Head of caudate nucleus (tissue), 42 donors: ENCODE results near the gene ZNF771.
A peak's percentile ranks its signal among the peaks of the same experiment; 100 is the strongest.

ENCODE experiments used
- DNase-seq, 42 donors: peaks; one replicate each; pipeline versions ENCODE4 v3.0.0 to v3.0.0-alpha.2; 2020 to 2021; ENCODE audit warnings: mixed read lengths in 7 of 42
- intact Hi-C: fragments of 100-400 bp; cut with DNase I; formaldehyde crosslinking; loops from one replicate; pipeline ENCODE4 v1.15.0; 2022

The ZNF771 gene

DNA sequence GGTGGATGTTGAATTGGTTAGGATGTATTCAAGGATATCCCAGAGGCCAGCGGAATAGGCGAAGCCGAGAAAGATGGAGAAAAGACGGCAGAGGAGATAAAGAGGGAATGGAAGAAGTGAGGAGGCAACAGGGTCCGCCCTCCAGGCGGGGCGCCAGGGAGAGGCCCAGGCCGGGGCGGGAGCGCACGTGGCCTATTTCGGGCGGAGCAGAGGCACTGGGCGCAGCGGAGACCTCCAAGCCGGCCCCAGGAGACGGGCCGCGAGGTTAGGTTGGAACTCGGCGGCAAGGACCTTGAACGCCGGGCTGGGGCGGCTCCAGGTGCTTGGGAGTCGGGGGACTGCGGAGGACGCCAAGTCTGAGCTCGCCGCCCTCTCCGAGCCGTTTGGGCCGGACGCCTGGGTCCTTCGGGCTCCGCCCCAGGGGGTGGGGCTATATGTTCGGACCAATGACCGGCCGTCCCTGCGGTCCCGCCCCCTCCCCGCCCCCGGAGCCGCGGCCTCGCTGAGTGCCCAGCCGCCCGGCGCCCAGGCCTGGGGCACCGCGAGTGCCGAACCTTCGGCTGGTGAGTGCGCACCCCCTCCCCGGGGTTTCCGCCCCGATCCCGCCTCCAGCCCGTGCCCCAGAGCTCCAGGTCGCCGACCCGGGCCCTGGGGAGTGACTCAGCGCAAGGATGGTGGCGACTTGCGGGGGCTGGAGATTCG, at the start of gene ZNF771:
Gene ZNF771 (plus strand): TSS at position 505 of the 702 bp plus-strand sequence. CDS start 448 bp downstream, outside the sequence.
- DNase-seq, result peak; percentile 86 to 97 (median 94)
- intact Hi-C loops, result loop anchor here (5.0 kb wide), 1 partner anchor 50 kb away; the partner anchor contains the start of gene CD2BP2

DNA sequence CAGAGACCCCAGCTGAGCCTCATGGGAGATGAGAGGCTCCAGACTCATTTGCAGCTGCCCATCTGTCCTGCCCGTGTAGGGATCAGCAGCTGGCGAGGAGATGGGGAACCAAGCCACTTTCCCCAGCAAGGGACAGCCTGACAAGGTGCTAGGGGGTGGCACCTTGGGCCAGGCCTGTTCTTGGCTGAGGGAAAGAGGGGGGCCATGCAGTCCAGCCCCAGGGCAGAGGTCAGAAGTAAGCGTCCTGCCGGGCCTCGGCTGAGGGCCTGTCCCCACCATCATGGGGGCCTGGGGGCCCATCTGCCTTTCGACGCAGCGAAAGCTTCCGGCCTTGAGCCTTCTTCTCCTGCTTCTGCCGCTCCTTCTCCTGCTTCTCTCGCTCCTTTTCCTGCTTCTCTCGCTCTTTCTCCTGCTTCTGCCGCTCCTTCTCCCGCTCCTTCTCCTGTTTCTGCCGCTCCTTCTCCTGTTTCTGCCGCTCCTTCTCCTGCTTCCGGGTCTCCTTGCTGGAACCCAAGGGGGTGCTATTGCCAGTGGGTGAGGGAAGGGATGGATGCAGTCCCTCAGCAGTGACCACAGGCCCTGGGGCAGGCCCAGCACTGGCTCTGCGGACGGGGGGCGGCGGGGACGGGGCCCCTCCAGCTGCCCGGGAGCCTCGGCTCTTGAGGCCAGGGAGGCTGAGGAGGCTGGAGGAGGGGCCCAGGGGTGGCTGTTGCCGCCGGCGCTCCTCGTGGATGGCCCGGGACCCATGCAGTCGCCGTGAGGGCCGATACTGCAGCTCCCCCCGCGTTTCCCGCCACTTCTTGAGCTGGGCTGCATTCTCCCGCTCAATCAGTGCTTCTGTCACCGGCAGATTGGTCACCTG, 49.5 kb upstream of the ZNF771 start:
- DNase-seq, result no peak
- intact Hi-C loops, result loop anchor here (5.0 kb wide), 1 partner anchor 49 kb away; the partner anchor contains the start of gene ZNF771

DNA sequence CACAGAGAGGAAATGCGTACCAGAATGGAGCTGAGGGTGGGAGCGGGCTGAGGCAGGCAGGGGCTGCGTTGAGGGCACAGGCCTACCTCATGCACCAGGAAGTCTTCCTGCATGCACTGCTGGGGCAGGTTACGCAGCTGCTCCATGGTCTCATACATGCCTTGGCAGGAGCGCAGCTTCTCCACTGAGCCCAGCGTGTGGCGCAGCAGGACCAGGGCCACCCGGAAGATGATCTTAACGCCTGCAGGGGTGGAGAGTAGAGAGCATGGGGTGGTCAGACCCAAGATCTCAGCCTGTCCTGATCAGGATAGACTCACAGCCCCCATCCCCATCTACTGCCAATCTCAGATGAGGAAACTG, 48.8 kb upstream of the ZNF771 start:
- no peak for DNase-seq
- intact Hi-C loops, result loop anchor here (5.0 kb wide), 1 partner anchor 49 kb away; the partner anchor contains the start of gene ZNF771

DNA sequence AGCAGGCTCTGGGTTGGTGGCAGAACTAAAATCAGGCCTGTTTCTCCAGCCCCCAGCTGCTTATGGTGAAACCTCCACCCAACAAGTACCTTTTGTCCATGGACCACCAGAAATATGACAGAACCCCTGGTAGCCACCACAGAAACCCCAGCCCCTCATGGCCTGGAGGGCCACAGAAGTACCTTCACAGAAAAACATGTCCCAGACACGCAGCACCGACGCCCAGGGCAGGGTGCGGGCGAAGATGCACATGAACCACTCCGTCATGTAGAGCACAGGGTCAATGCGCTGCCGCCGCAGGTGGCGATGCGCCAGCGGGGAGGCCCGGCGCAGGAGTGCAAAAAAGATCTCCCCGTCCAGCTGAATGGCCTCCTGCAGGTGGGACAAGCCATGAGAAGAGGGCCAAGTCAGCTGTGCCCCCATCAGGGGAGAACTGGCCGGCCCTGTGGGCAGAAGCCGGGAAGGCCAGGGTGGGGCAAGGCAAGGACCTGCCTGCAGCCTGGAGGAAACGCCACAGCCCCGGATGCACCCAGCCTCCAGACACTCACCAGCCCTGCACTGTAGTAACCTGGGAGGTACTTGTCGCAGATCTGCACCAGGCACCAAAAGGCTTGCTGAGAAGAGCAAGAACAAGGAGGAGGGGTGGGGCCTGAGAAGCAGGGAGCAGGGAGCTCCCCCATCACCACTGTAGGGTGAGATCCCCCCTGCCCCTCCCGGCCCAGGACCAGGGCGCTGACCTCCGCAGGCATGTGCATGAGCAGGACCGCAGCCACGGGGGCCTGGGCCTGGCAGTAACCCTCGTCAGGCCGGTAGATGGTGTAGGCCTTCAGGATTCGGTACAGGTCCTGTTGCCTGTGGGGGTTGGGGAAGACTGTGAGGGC, 48.2 kb upstream of the ZNF771 start:
- intact Hi-C loops, result loop anchor here (5.0 kb wide), 1 partner anchor 48 kb away; the partner anchor contains the start of gene ZNF771
- DNase-seq, result no peak

DNA sequence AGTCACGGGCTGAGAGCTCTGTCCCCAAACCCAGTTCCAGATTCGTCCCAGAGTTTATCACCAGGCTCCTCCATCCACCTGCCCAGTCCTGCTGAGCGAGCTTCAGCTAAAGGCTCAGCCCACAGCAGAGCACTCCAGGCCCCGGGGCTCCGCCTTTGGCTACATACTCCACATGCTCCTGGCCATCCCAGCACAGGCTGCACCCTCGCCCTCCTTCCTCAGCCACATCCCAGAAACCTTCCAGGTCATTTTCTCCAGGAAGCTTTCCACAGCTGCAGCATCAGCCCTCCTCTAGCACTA, 47.6 kb upstream of the ZNF771 start:
- DNase-seq, result no peak
- intact Hi-C loops, result loop anchor here (5.0 kb wide), 1 partner anchor 47 kb away; the partner anchor contains the start of gene ZNF771

DNA sequence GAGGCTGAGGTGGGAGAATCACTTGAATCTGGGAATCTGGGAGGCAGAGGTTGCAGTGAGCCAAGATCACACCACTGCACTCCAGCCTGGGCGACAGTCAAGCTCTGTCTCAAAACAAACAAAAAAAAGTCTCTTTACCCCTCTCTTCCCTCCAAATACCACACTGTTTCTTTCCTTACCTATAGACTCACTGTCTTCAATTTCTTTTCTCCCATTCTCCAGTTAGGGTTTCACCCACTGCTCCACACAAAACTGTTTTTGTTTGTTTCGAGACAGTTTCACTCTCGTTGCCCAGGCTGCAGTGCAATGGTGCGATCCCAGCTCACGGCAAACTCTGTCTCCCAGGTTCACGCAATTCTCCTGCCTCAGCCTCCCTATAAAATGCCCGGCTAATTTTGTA, 46.2 kb upstream of the ZNF771 start:
- intact Hi-C loops, result no loop called here
- no peak for DNase-seq

DNA sequence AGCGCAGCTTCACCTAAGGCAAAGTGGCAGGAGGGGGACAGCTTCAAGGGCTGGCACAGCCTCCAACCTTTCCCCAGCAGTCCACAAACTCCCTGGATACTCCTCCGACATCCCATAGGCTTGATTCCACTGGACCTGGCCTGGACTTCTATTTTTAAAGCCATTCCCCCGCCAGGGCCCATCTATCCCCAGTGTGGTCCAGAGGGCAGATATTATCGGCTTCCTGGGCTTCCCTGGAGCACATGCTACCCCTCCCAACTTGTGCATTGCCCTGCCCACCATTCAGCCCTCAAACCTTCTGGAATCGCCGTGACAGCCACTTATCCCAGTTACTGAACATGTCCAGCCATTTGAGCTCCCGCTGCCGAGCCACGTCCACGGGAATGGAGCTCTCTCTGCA, 42.2 kb upstream of the ZNF771 start:
- no peak for DNase-seq
- intact Hi-C loops, result no loop called here

DNA sequence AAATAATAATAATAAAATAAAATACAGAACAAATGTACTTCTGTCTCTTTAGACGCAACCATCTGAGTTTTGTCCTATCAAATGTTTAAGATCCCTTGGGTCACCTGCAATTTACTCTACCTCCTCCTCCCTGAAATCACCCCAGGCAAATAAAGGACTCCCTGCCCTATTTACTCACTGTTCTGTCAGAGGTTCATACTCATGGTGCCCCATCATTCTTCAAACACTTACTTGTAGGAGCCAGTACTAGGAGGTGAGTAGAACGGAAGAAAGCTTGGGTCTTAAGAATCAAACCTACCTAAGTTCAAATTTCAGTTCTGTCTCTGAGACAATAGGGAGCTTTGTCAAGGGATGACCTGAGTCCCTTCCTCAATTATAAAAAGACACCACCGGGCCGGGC, 40.9 kb upstream of the ZNF771 start:
- intact Hi-C loops, result no loop called here
- DNase-seq, result no peak

DNA sequence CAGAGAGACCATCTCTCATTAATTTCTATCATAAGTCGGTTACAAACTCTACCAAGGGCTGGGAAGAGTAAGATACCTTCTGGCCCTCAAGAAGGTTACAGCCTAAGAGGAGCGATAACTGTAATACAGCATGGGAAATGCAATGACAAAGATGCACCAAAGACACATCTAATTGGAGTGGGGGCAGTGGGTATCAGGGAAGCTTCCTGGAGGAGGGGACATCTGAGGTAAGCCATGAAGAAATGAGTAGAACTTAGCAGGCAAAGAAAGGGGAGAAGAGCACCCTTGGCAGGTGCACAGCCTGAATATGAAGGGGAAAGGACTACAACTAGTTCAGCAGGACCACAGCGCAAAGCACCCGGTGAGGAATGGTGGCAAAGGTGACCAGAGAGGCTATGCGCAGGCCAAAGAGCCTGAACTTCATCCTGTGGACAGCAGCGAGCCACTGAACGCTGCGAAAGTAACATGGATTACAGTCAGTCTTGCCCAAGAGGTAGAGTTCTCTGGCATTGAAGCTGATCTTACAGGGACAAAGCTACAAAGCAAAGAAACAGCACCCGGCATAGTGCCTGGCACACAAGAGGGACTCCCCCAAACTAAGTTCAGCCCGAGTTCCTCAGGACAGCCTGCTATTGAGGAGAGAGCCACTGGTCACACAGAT, 39.9 kb upstream of the ZNF771 start:
- intact Hi-C loops, result no loop called here
- DNase-seq, result no peak

DNA sequence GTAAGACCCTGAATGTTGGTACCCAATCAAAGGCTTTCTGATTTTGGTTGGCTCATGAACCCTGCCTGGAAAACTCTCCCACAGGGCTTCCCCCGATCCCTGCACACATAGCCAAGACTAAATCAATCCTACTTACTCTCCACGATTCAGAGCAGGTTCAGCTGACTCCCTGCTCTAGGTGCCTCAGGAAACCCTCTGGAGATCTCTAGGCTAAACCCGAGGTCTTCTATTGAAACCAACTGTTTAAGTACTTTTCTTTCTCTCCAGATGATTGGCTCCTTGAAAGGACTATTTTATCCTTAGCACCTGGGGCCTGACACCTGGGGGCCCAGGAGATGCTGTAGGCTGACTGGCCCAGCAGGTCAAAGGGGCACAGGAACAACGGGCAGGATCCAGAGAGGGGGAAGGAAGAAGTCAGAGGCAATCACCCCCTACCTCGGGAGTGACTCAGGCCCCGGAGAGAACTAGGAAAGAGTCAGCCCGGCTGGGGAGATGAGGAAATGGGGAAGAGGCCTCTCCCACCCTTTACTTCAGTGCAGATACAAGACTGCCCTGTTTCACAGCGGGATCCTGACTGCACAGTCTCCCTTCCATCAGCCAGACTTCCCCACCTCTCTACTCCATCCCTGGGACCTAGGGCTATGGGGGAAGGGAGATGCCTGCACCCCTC, 39.1 kb upstream of the ZNF771 start:
- intact Hi-C loops, result no loop called here
- DNase-seq, result peak in 1 of 42 donors; percentile 31

DNA sequence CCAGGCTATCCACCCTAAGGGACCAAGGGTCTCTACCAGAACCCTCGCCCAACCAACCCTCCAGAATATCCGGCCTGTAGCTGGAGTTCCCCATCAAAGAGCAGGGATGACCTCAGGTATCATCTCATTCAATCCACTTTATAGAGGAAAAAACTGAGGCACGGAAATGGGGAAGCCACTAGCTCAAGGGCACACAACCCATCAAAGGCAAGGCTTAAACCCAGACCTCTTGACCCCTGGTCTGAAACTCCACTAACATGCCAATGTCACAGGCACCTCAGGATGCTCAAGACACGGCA, 38.7 kb upstream of the ZNF771 start:
- intact Hi-C loops, result no loop called here
- DNase-seq, result no peak

DNA sequence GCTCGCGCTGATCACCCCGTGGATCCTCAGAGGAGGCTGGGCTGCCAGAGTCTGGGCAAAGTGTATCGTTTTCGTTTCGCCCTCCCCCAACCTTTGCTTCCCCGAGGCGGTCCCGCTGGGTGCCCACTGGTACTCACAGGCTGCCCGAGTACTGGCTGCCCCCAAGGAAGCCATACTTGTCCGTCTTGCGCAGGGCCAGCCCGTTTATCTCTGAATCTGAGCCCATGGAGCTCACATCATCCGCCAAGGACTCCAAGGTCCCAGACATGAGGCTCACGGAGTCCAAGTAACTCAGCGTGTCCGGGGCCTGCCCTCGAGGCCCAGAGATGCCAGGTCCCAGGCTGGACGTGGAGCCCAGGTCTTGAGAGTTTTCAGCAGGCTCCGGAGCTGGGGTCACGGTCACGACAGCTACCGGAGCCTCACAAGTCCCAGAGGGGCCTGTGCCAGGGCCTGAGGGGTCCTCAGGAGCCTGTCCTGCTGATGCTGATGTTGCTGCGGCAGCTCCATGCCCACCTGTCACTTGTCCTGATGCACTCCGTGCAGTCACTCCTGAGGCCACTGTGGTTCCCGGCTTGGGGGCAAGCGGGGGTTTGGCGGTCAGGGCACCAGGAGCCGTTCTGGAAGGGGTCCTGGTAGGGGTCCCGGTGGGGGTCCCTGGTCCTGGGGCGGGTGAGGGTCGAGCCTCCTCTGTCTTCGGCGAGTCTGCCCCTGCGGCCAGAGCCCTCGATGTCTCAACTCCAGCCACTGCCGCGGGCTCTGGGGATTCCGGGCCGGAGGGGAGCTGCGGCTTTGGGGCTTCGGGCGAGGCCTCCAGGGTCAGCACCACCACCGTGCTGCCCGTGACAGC, 38.1 kb upstream of the ZNF771 start:
- intact Hi-C loops, result no loop called here
- peak in 1 of 42 donors; percentile 20 for DNase-seq

DNA sequence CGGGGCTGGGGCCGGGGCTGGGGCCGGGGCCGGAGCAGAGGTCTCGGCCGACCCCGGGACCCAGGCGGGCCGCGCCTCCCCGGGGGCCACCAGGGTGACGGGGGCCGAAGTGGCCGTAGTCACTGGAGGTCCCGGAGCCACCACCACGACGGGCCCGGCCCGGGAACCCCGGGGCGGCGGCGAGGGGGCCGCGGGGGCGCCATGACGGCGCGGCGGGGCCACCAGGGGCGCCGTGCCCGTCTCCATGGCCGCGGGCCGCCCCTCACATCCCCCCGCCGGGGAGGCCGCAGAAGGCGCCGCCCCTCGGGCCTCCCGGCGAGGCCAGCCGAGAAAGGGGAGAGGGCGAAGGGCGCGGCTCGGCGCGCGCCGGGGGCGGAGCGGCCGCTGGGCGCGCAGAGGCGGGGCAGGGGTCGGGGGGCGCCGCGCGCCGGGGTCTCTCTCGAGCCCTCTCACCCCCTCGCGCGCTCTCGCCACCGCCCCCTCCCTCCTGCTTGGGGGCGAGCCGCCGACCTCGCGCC, 37.4 kb upstream of the ZNF771 start:
- DNase-seq, result no peak
- intact Hi-C loops, result no loop called here

DNA sequence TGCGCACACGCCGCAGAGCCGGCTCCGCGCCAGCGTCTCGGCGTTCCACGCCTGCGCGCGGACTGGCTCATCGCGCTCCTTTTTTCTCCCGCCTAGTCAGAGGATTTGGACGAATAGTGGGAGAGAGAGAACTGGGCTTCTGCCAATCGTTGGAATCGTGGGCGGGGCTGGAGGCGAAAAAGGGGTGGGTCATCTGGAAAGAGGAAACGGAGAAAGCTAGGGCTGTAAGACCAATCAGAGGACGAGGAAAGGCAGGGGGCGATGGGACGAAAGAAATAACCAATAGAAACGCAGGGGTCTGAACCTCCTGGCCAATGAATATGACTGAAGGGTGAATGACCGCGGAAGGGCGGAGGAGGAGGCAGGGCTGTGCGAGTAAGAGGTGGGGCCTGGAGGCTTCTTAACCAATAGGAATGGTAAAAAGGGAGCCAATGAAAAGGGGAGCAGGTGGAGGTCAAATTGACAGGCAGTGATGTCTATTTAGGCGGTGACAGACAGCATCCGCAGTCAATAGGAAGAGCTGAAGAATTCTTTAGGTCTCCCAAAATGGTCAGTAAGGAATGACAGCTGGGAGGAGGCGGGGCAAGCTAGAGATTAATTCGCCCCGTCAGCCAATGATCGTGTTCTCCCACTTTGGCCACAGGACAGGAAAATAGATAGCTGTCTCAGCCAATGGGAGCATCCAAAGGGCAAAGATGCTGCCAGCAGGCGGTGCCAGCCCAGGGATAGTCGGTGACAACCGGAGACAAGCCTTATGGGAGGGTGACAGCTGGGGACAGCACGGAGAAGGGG, 36.8 kb upstream of the ZNF771 start, which contains the start of gene TBC1D10B:
Gene TBC1D10B (minus strand): TSS at position 39 of the 792 bp plus-strand sequence. CDS start 311 bp downstream, outside the sequence.
- intact Hi-C loops, result no loop called here
- DNase-seq, result peak; percentile 95 to 100 (median 100)

DNA sequence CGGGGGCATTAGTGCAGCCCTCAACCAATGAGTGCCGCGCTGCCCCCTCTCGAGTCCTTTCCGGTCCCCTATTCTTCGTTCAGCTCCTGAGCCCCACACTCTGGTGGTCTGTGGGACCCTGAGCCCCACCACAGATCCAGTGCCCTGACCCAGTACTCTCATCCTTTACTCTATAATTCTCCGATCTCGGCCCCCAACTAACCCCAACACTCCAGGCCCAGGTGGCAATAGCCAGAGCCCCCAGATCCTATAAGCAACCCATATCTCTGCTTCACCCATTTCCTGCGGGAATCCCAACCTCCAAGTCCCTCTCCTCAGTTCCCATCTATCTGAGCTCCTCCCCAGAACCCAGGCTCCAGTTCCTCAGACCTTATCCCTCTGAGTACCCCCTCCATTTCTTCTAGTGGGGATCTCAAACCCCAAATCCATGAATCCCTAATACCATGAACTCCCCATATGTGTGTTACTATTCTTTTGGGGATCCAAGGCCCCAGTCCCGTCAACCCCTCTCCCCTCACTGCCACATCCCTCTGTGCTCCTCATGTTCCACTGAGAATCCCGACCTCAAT, 36.1 kb upstream of the ZNF771 start:
- no peak for DNase-seq
- intact Hi-C loops, result no loop called here

DNA sequence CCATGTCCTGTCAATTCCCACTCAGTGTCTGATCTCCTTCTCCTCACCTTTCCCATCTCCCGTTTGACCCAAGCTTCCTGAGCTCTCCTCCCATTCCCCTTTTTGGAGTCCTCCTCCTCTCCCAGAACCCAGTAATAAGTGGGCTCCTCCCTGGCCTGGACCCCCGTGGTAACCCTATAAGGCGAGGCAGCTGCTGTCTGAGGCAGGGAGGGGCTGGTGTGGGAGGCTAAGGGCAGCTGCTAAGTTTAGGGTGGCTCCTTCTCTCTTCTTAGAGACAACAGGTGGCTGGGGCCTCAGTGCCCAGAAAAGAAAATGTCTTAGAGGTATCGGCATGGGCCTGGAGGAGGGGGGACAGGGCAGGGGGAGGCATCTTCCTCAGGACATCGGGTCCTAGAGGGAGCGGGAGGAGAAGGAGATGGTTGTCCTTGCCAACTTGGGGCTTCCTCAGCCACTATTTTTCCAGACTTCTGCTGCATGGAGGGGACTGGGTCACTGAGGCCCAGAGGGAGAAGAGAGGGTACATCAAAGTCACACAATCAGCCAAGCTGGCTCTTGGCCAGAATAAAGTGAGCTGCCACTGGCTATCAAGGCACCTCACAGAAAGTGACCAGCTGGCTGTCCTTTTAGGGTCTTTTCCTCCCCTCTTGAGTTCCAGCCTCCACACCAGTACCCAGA, 35.2 kb upstream of the ZNF771 start:
- DNase-seq, result no peak
- intact Hi-C loops, result no loop called here
